HG03175 (cell line): Measurements from ENCODE around the gene DNAJB8.

ENCODE experiments used
- ATAC-seq: cut with Tn5 transposase; IDR thresholded peaks from one replicate; pipeline ENCODE4 v1.9.1; 2021; ENCODE audit warnings: mild to moderate bottlenecking, moderate library complexity; ENCODE audit not compliant: unreplicated experiment

DNAJB8 gene

GRCh38 chr3:128483657-128484403, 17.1 kb upstream of the DNAJB8 start:
- ATAC-seq, result no peak

GRCh38 chr3:128482666-128483656, 16.3 kb upstream of the DNAJB8 start:
- ATAC-seq, result no peak

- no peak for ATAC-seq
Observed at GRCh38 chr3:128482175-128482574, 15.5 kb upstream of the DNAJB8 start.

DNA sequence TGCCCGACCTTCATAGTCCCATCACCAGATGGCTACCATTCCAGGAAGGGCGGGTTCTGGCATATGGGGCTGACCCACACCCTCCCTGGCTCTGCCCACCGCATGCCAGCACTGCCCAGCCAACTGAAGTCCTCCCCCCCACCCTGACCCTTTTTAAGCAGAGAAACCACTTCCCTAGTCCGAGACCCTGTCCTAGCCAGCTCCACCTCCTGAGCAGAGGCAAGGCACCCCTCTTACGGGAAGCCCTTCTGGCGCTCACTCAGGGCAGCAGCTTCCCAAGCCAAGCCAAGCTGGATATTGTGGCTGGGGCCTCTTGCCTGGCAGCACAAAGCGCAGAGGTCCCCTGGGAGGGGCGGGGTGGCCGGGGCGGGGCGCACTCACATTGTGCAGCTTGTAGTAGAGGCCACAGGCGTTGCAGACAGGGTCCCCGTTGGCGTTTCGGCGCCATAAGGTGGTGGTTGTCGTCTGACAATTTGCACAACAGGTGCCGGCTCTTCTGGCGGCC, 14.8 kb upstream of the DNAJB8 start:
- ATAC-seq, result no peak

- ATAC-seq, result no peak
Observed at GRCh38 chr3:128480717-128481437, 14.2 kb upstream of the DNAJB8 start.

GRCh38 chr3:128480278-128480677, 13.6 kb upstream of the DNAJB8 start:
- no peak for ATAC-seq

DNA sequence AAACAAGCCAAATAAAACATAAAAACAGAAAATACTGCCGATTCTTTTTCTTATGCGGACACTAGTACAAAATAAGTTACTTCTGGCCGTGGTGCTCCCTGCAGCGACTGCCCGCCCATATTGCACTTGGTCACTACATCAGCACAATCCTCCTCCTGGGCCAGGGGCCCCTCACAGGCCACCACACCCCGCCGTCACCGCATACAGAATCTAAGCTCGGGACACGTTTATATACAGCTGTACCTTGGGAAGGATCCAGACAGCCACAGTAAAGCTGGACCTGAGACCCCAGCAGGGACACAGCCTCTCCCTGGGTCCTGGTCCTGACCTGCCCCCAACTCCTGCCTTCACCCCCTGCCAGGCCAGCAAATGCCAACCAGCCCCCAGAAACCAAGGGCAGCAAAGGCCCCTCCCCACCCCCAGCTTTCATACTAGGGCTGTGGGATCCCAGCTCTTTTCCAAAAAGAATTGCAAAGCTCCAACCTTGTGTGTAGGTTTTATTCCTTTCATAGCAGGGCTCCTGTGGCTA, 12.9 kb upstream of the DNAJB8 start:
- ATAC-seq, result no peak

DNA sequence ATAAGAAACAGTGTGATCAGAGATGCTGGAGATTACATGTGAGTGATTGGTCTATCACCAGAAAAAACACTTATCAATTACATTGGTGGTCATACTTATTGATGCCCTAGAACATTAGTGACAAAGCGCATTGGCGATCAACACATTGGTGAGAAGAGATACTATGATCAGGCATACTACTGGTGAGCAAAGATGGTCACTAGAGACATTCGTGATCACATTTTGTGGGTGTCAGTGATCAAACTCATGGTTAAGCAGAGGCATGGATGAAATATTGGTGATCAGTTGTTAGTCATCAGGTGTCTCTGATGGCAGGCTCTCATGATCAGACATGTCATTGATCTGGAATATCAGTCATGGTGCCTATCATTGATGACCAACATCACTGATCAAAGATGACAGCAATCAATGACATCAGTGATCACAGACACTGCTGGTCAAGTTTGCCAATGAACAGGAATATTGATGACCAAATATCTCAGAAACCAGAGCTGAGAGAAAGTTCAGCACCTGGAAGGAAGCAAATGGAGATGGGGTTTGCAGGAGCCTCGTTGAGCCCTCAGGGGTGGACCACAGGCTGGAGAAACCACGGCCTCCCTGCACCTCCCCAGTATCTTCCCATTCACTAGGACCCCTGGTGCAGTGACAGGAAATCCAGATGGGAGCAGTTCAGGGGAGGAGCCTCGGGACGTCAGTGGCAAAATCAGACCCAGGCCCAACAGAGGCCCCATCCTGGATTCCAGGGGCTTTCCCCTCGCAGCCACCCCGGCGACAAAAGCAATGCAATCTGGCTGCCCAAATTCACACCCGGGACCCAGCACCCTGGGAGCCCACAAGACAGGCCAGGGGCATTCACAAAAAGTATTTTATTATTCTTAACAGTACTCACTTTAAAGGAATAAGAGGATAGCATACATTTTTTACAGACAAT, 12.2 kb upstream of the DNAJB8 start:
- no peak for ATAC-seq

DNA sequence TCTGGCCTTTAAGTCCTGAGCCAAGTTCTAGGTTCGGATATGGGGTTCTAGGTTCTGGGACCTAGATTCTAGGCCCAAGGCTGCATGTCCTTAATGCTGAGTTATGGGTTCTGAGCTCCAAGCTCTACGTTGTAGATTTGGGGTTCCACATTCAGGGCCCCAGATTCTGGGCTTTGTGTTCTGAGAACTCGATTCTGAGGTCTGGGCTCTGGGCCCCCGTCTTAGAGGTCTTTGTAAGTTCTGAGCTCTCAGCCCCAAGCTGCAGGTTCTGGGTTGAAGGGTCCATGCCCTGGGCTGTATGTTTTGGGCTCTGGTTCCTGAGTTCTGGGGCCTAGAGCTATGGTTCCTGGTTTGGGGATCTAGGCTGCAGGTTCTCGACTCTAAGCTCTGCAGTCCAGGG, 10.0 kb upstream of the DNAJB8 start:
- ATAC-seq, result no peak

- ATAC-seq, result no peak
Observed at GRCh38 chr3:128475355-128475754, 8.7 kb upstream of the DNAJB8 start.

- ATAC-seq, result no peak
Observed at GRCh38 chr3:128473737-128474136, 7.0 kb upstream of the DNAJB8 start.

DNA sequence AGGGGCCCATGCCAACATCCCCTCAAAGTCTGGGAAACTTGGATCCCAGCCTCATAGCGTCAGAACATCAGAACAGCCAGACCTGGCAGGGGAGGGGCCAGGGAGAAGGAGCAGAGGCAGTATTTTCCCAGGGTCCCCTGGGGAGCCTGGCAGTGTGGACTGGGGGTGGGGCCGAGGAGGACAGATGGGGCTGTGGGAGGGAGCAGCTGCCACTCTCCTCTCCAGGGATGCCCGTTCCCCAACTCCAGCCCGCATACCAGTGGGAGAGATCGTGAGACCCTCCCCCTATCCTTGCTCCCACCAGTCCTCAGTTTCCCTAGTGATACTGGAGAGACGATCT, 6.5 kb upstream of the DNAJB8 start:
- no peak for ATAC-seq

- no peak for ATAC-seq
Observed at GRCh38 chr3:128472449-128473179, 5.9 kb upstream of the DNAJB8 start.

GRCh38 chr3:128471720-128472119, 5.0 kb upstream of the DNAJB8 start:
- ATAC-seq, result no peak

GRCh38 chr3:128471110-128471509, 4.4 kb upstream of the DNAJB8 start:
- ATAC-seq, result no peak

GRCh38 chr3:128470134-128470899, 3.6 kb upstream of the DNAJB8 start:
- no peak for ATAC-seq

DNA sequence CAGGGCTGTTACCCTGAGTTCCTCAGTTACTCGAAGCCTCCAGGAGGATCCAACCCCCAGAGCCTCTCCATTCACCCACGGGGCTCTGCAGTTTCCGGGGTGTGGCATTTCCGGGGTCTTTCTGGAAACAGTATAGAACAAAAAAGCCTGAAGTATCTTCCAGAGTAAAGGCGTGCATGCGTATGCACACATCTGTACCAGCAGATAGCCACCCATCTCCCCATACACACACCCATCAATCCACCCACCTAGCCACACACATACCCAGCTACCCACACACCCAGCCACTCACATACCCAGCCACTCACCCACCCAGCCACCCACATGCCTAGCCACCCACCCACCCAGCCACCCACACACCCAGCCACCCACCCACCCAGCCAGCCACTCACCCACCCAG, 2.9 kb upstream of the DNAJB8 start:
- no peak for ATAC-seq

DNA sequence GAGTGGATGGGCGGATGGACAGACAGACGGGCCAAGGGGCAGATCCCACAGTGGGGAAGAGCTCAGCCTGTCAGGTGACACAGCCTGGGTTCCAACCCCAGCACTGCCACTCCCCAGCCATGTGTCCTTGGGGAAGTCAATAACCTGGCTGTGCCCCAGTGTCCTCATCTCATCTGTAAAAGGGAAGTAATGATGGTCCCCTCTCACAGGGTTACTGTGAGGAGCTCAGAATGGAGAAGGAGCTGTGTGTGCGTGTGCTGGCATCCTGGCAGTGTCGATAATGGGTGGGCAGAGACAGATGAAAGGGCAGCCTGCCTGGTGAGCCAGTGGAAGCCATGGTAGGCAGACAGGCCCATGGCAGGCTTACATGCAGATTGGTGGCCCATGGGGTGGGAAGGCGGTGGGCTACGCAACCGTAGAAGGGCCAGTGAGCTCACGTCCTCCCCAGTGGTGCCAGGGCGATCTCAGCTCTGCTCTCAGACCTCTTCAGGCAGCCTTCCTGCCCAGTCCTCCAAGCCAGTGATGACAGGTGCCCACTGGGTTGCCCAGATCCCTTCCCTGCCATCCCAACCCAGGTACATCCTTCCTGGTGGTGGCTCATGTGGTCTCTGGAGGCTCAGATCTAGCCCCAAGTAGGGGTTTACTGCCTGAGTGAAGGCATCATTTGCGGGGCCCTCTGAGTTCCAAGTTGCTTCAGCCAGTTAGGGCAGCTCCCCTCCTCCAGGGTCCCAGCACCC, 2.3 kb upstream of the DNAJB8 start:
- no peak for ATAC-seq
